ENCODE data around the gene MAD2L1.
A peak's percentile ranks its signal among the peaks of the same experiment; 100 is the strongest.
"Not testable (repeated sequence)": the region's sequence is repeated elsewhere in the genome, so short reads cannot be mapped to it uniquely, and the experiment has no call there.

MAD2L1 gene

GRCh38 chr4:120078216-120078615 lies 11.6 kb upstream of the MAD2L1 start:
- no peak for DNase-seq
- no peaks in the 10 kb centered on the region for H3K9me3 Mint-ChIP-seq
- H3K36me3 Mint-ChIP-seq = no peaks in the 10 kb centered on the region
- CTCF ChIA-PET = no interaction called here
- no peak overlapping the region for H3K4me3 Mint-ChIP-seq
- H3K27me3 Mint-ChIP-seq = no peaks in the 10 kb centered on the region
- no peak overlapping the region for H3K27ac Mint-ChIP-seq
- no peaks in the 10 kb centered on the region for H3K4me1 Mint-ChIP-seq

DNA sequence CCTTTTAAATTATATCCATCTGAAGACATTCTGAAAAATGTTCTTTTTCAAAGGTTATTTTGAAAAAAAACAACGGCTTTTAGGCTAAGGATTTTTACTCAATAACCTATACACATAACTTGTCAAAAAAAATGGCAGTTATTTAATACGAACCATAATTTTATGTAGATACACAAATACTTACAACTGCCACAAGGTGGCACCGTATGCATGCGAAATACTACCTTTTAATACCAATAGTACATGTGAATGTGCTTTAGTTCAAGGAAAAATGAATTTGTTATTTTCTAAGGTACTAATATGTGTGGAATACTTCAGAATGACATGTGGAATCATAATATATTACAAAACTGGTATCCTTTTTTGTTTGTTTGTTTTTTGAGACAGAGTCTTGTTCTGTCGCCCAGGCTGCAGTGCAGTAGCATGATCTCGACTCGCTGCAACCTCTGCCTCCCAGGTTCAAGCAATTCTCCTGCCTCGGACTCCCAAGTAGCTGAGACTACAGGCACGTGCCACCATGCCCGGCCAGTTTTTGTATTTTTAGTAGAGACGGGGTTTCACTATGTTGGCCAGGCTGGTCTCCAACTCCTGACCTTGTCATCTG lies 4.6 kb upstream of the MAD2L1 start:
- peak overlapping the region; percentile 14 for H3K27ac Mint-ChIP-seq
- no peak overlapping the region for H3K4me3 Mint-ChIP-seq
- no peaks in the 10 kb centered on the region for H3K27me3 Mint-ChIP-seq
- H3K4me1 Mint-ChIP-seq = peaks cover 29% of the 10 kb centered on the region
- peaks cover 3% of the 10 kb centered on the region for H3K36me3 Mint-ChIP-seq
- CTCF ChIA-PET = no interaction called here
- no peaks in the 10 kb centered on the region for H3K9me3 Mint-ChIP-seq
- peak; percentile 70 for DNase-seq

DNA sequence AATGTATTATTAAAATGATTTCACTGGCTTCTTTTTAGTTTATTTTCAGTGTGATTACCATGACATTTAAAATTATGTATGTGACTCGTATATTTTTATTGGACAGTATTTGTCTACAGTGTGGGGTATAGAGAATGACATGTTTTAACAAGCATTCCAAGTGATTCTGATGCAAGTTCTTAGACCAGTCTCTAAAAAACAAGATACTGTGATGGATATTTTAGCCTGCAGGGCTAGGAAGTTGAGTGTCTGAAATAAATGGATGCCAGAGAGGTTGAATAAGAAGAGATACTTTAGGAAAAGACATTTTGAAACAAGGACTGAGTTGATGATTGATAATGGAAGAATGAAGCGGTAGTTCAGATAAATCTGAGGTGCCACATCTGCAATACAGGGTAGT lies 3.5 kb upstream of the MAD2L1 start:
- Mint-ChIP-seq H3K9me3 (no peaks in the 10 kb centered on the region), H3K4me3 (no peak overlapping the region), H3K4me1 (peaks cover 36% of the 10 kb centered on the region), H3K27me3 (no peaks in the 10 kb centered on the region), H3K36me3 (peaks cover 6% of the 10 kb centered on the region), H3K27ac (no peak overlapping the region)
- CTCF ChIA-PET = interaction anchor here (0.9 kb wide), 1 partner anchor 770 kb away, joined by 3 read pairs; a partner anchor contains a TSS
- no peak for DNase-seq

DNA sequence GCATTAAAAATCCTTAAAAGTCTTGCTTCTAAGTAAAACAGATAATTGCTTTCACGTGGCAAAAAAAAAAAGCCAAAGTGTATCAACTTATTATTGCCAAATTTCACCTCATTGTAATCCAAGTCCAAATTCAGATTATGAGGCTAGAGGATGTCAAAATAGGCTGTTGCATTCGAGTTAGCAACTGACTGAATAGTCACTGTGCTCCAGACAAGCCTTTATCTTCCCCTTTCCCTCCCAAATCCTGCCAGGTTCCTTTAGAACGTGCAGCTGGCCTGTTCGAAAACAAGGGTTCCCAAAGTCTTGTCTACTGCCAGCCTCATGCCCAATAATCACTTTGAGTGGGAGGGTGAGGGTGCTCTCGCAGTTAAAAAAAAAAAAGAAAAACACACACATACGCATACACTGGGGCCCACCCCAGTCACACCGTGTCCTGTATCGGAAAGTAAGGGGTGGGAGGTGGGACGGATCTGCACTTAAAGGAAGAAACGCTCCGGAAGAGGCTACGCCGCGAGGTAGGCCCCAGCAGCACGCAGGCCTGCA lies 603 bp downstream of the MAD2L1 start:
- no peaks in the 10 kb centered on the region for H3K9me3 Mint-ChIP-seq
- no peaks in the 10 kb centered on the region for H3K27me3 Mint-ChIP-seq
- peaks cover 70% of the 10 kb centered on the region for H3K4me1 Mint-ChIP-seq
- H3K36me3 Mint-ChIP-seq = peaks cover 34% of the 10 kb centered on the region
- H3K4me3 Mint-ChIP-seq = peak overlapping the region; percentile 87
- DNase-seq = peak; percentile 82
- peak overlapping the region; percentile 97 for H3K27ac Mint-ChIP-seq
- CTCF ChIA-PET = interaction anchor here (0.9 kb wide), 1 partner anchor 15 kb away, joined by 3 read pairs; no protein-coding TSS in a partner anchor

DNA sequence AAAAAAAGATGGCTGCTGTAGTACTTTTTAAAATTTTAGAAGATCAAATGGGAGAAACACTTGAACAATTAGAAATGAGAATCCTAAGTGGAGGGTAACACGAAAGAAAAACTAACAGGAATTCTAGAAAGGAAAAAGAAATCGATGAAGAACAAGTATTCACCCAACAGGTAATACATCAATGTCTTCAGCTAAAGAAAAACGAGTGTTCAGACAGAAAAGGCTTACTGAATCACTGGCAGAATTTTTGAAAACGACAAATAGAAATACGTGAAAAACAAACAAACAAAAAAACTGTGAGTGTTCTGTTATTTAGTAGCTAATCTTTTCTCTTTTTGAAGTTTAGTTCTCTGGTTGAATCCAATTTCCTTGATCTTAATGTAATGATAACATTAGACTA lies 1.8 kb downstream of the MAD2L1 start:
- Mint-ChIP-seq H3K36me3 (peaks cover 40% of the 10 kb centered on the region), H3K9me3 (no peaks in the 10 kb centered on the region), H3K27me3 (no peaks in the 10 kb centered on the region), H3K4me3 (peak overlapping the region; percentile 61), H3K27ac (peak overlapping the region; percentile 67), H3K4me1 (peaks cover 66% of the 10 kb centered on the region)
- CTCF ChIA-PET = interaction anchor here (0.6 kb wide), 1 partner anchor 9 kb away, joined by 3 read pairs; no protein-coding TSS in a partner anchor
- no peak for DNase-seq

DNA sequence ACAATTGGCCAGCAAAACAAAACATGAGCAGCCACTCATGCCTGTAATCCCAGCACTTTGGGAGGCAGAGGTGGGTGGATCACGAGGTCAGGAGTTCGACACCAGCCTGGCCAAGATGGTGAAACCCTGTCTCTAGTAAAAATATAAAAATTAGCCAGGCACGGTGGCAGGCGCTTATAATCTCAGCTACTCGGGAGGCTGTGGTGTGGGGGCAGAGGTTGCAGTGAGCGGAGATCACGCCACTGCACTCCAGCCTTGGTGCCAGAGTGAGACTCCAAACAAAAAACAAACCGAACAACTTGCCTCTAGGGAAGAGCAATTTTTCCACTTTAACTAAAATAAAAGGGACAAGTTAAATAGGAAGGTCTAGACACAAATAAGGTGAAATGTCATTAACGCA lies 2.9 kb downstream of the MAD2L1 start:
- CTCF ChIA-PET, DNase-seq, H3K9me3 Mint-ChIP-seq, H3K27me3 Mint-ChIP-seq, H3K4me3 Mint-ChIP-seq: not testable (repeated sequence)
- Mint-ChIP-seq H3K36me3 (peaks cover 49% of the 10 kb centered on the region), H3K27ac (peak overlapping the region; percentile 35), H3K4me1 (peaks cover 60% of the 10 kb centered on the region)

DNA sequence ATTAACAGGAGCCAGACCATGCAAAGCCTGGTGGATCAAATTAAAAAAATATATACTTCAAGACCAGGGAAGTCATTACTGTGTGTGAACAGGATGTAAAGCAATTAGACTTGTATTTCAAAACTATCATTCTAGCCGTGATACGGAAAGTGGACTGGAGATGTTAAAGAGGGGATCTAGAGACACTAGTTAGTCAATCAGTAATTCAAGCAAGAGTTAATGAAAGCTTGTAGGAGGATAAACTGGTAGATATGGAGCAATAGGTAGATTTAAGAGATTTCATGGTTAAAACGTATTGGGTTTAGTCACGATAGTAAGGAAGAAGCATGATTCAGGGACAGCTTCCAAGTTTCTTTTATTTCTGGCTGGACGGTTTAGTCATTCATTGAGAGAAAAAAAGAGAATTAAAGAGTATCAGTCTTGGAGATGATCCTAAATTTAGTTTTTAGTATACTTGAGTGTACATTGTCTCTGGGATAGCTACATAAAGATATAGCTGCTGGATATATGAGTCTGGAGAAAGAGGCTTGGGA lies 3.9 kb downstream of the MAD2L1 start:
- DNase-seq = no peak
- peak overlapping the region; percentile 12 for H3K27ac Mint-ChIP-seq
- H3K4me1 Mint-ChIP-seq = peaks cover 51% of the 10 kb centered on the region
- peaks cover 52% of the 10 kb centered on the region for H3K36me3 Mint-ChIP-seq
- H3K27me3 Mint-ChIP-seq = no peaks in the 10 kb centered on the region
- no peaks in the 10 kb centered on the region for H3K9me3 Mint-ChIP-seq
- H3K4me3 Mint-ChIP-seq = no peak overlapping the region
- CTCF ChIA-PET = interaction anchor here (1.3 kb wide), 1 partner anchor 10 kb away, joined by 3 read pairs; no protein-coding TSS in a partner anchor

GRCh38 chr4:120059036-120059435 lies 7.6 kb downstream of the MAD2L1 start:
- DNase-seq = no peak
- H3K36me3 Mint-ChIP-seq = peaks cover 45% of the 10 kb centered on the region
- H3K27me3 Mint-ChIP-seq = no peaks in the 10 kb centered on the region

GRCh38 chr4:120057416-120057815 lies 9.2 kb downstream of the MAD2L1 start:
- Mint-ChIP-seq H3K27ac (no peak overlapping the region), H3K36me3 (peaks cover 31% of the 10 kb centered on the region), H3K27me3 (no peaks in the 10 kb centered on the region), H3K4me3 (no peak overlapping the region), H3K4me1 (peaks cover 13% of the 10 kb centered on the region), H3K9me3 (no peaks in the 10 kb centered on the region)
- DNase-seq = no peak
- CTCF ChIA-PET = interaction anchor here (1.0 kb wide), 1 partner anchor 499 kb away, joined by 3 read pairs; no protein-coding TSS in a partner anchor

More at GRCh38 chr4:120059036-120059435, 7.6 kb downstream of the MAD2L1 start:
- H3K4me1 Mint-ChIP-seq = peaks cover 29% of the 10 kb centered on the region
- CTCF ChIA-PET = interaction anchor here (1.6 kb wide), 1 partner anchor 431 kb away, joined by 5 read pairs; the partner anchor contains the start of gene PDE5A
- H3K27ac Mint-ChIP-seq = no peak overlapping the region
- no peak overlapping the region for H3K4me3 Mint-ChIP-seq
- no peaks in the 10 kb centered on the region for H3K9me3 Mint-ChIP-seq

DNA sequence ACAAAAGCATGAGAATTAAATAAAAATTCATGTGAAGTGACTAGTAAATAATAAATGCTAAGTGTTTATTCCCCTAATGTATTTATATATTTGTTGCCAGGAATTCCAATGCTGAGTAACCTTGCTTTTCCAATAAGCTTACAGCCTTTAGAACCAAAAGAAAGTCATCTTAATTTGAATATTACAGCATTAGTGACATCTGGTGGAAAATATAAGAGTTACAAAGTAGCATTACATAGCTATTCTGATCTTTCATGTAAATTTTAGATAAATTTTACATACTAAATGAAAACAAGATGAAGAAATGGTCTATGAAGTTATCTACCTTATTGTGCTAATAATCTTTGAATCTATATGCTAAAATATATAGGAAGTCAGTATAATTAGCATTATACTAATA lies 10.4 kb downstream of the MAD2L1 start:
- no peak for DNase-seq
- peaks cover 6% of the 10 kb centered on the region for H3K4me1 Mint-ChIP-seq
- no peaks in the 10 kb centered on the region for H3K27me3 Mint-ChIP-seq
- no peaks in the 10 kb centered on the region for H3K9me3 Mint-ChIP-seq
- H3K4me3 Mint-ChIP-seq = no peak overlapping the region
- CTCF ChIA-PET = interaction anchor here (0.6 to 2.6 kb wide), 3 partner anchors 428 to 1713 kb away, joined by 3 to 13 read pairs (median 4); partner anchors contain the start of gene PDE5A
- peaks cover 25% of the 10 kb centered on the region for H3K36me3 Mint-ChIP-seq
- no peak overlapping the region for H3K27ac Mint-ChIP-seq

DNA sequence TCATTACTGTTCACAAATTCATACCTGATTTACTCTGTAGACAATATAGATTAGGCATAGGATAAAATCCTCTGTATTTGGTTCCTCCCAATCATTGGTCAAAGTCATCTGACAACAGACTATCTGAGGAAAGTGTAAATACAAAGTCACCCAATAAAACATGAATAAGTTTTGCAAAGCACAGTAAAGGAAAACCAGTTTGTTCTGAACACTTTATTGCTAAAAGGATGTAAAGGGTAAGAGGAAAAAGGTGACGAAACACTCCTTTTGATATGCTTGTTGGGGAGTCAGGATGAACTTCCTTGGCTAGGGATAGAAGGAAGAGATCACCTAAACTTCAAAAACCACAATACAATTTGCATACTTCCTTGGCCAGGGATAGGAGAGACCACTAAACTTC lies 10.9 kb downstream of the MAD2L1 start:
- no peak overlapping the region for H3K27ac Mint-ChIP-seq
- CTCF ChIA-PET = interaction anchor here (0.6 to 2.6 kb wide), 4 partner anchors 9 to 1713 kb away, joined by 3 to 13 read pairs (median 4); partner anchors contain the start of gene PDE5A
- H3K27me3 Mint-ChIP-seq = no peaks in the 10 kb centered on the region
- no peaks in the 10 kb centered on the region for H3K9me3 Mint-ChIP-seq
- no peak overlapping the region for H3K4me3 Mint-ChIP-seq
- DNase-seq = no peak
- H3K36me3 Mint-ChIP-seq = peaks cover 24% of the 10 kb centered on the region
- peaks cover 6% of the 10 kb centered on the region for H3K4me1 Mint-ChIP-seq

DNA sequence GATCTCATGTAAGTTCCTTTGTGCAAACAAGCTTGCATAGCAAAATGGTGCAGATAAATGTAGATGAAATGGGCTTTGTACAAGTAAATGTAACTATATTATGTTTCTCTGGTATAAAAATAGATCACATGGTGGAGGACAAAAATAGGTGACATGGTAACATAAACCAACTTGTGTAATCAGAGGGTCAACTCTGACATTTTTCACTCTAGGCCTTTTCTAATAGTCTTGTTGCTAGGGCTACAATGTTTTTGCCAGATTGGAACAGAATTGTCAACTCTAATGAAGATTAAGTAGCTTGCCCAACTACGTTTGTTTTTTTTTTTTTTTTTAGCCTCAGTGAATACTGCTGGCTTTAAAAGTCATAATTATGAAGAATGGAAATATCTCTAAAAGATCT lies 11.5 kb downstream of the MAD2L1 start:
- H3K4me3 Mint-ChIP-seq = no peak overlapping the region
- DNase-seq = no peak
- H3K27me3 Mint-ChIP-seq = no peaks in the 10 kb centered on the region
- H3K9me3 Mint-ChIP-seq = no peaks in the 10 kb centered on the region
- CTCF ChIA-PET = interaction anchor here (0.7 to 2.6 kb wide), 2 partner anchors 10 to 427 kb away, joined by 3 to 13 read pairs; partner anchors contain the start of gene PDE5A
- H3K4me1 Mint-ChIP-seq = peaks cover 6% of the 10 kb centered on the region
- no peak overlapping the region for H3K27ac Mint-ChIP-seq
- peaks cover 22% of the 10 kb centered on the region for H3K36me3 Mint-ChIP-seq

DNA sequence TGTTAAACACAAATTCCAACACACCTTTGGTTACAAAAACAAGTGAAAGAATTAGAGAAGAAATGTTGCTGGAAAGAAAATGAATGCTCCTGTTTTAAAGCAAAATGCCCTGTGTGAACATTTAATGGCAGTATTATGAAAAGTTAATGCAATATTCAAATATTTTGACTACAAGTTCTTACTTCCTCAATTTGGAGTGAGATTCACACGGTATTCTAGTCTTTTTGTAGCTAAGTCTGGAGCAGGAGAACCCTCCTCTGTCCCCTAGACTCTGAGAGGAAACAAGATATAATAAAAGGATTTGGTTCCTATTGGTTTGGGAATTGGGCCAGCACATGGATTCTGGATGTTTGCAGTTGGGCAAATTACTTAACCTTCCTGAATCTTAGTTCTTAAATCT lies 12.7 kb downstream of the MAD2L1 start:
- Mint-ChIP-seq H3K27me3 (no peaks in the 10 kb centered on the region), H3K4me3 (no peak overlapping the region), H3K27ac (no peak overlapping the region), H3K4me1 (peaks cover 4% of the 10 kb centered on the region), H3K36me3 (peaks cover 13% of the 10 kb centered on the region), H3K9me3 (no peaks in the 10 kb centered on the region)
- CTCF ChIA-PET = interaction anchor here (1.0 kb wide), 1 partner anchor 9 kb away, joined by 3 read pairs; no protein-coding TSS in a partner anchor
- no peak for DNase-seq

GRCh38 chr4:120052856-120053255 lies 13.8 kb downstream of the MAD2L1 start:
- peaks cover 4% of the 10 kb centered on the region for H3K4me1 Mint-ChIP-seq
- CTCF ChIA-PET = interaction anchor here (1.0 kb wide), 1 partner anchor 10 kb away, joined by 3 read pairs; no protein-coding TSS in a partner anchor
- no peak for DNase-seq
- no peaks in the 10 kb centered on the region for H3K27me3 Mint-ChIP-seq
- H3K27ac Mint-ChIP-seq = no peak overlapping the region
- no peaks in the 10 kb centered on the region for H3K9me3 Mint-ChIP-seq
- no peak overlapping the region for H3K4me3 Mint-ChIP-seq
- peaks cover 8% of the 10 kb centered on the region for H3K36me3 Mint-ChIP-seq

All from activated naive CD4-positive, alpha-beta T cell treated with anti-CD3 and anti-CD28 coated beads, Interleukin-2, amount 10 ng/mL, durations not matched to agents 7 days and 5 days (primary cell).